ENCODE measurements around the gene TBC1D16. TPM values are rescaled to one million over a fixed set of nuclear protein-coding genes. Genes with fewer than 3 reads are reported as not detected.

TBC1D16 gene
- total RNA-seq, 3 donors from 2014 or later (not counting 1 experiment from before 2014, with no cell fraction given), result 0.49 to 1.00 (median 0.65) TPM

- Histone ChIP-seq H3K4me3 (ENCODE audit: low read length) (no peak overlapping the region), H3K27ac (ENCODE audit: low read length) (no peak overlapping the region), H3K27me3 (ENCODE audit: control insufficient read depth, insufficient read depth, low read length) (no peaks in the 10 kb centered on the region), H3K9me3 (ENCODE audit: control insufficient read depth, insufficient read depth, low read length) (no peaks in the 10 kb centered on the region), H3K4me1 (ENCODE audit: control insufficient read depth, insufficient read depth, low read length) (no peaks in the 10 kb centered on the region), H3K36me3 (ENCODE audit: control insufficient read depth, insufficient read depth, low read length) (no peaks in the 10 kb centered on the region)
- Mint-ChIP-seq H3K4me3 (no peak overlapping the region), H3K4me1 (no peaks in the 10 kb centered on the region), H3K36me3 (no peaks in the 10 kb centered on the region), H3K27me3 (ENCODE audit: low read depth in 2 of 2) (peaks cover 6 to 11% of the 10 kb centered on the region in 2 donors), H3K27ac (no peak overlapping the region), H3K9me3 (no peaks in the 10 kb centered on the region)
- intact Hi-C loops (cut with micrococcal nuclease), result no loop called here
- no peak for ATAC-seq
- no peak for DNase-seq
- no peak for TF ChIP-seq CTCF (IDR thresholded peaks at IDR 0.05)
- WGBS (ENCODE audit: insufficient coverage), result 52% methylated on average over 4 of the region's 4 CpGs
Measured at GRCh38 chr17:79909121-79909520, 126.6 kb downstream of the TBC1D16 start.

- Histone ChIP-seq H3K27ac (ENCODE audit: low read length) (no peak overlapping the region), H3K4me1 (ENCODE audit: control insufficient read depth, insufficient read depth, low read length) (no peaks in the 10 kb centered on the region), H3K9me3 (ENCODE audit: control insufficient read depth, insufficient read depth, low read length) (no peaks in the 10 kb centered on the region), H3K36me3 (ENCODE audit: control insufficient read depth, insufficient read depth, low read length) (no peaks in the 10 kb centered on the region), H3K4me3 (ENCODE audit: low read length) (no peak overlapping the region), H3K27me3 (ENCODE audit: control insufficient read depth, insufficient read depth, low read length) (no peaks in the 10 kb centered on the region)
- Mint-ChIP-seq H3K27me3 (ENCODE audit: low read depth in 2 of 2) (peaks cover 8 to 11% of the 10 kb centered on the region in 2 donors), H3K9me3 (no peaks in the 10 kb centered on the region), H3K36me3 (no peaks in the 10 kb centered on the region), H3K4me1 (no peaks in the 10 kb centered on the region), H3K27ac (no peak overlapping the region), H3K4me3 (no peak overlapping the region)
- WGBS (ENCODE audit: insufficient coverage), result 85% methylated on average over 16 of the region's 16 CpGs
- no peak for DNase-seq
- intact Hi-C loops (cut with micrococcal nuclease), result no loop called here
- TF ChIP-seq CTCF (IDR thresholded peaks at IDR 0.05), result no peak
- ATAC-seq, result no peak
Measured at GRCh38 chr17:79907850-79908249, 127.8 kb downstream of the TBC1D16 start.

- H3K36me3 Mint-ChIP-seq, result no peaks in the 10 kb centered on the region
- H3K27me3 Mint-ChIP-seq (ENCODE audit: low read depth in 2 of 2), result peaks cover 11% of the 10 kb centered on the region in 2 donors
- intact Hi-C loops (cut with micrococcal nuclease), result no loop called here
- no peak for TF ChIP-seq CTCF (IDR thresholded peaks at IDR 0.05)
- no peak for DNase-seq
- H3K4me1 ChIP-seq (ENCODE audit: control insufficient read depth, insufficient read depth, low read length), result no peaks in the 10 kb centered on the region
- H3K27me3 ChIP-seq (ENCODE audit: control insufficient read depth, insufficient read depth, low read length), result no peaks in the 10 kb centered on the region
- no peak for ATAC-seq
- H3K9me3 ChIP-seq (ENCODE audit: control insufficient read depth, insufficient read depth, low read length), result no peaks in the 10 kb centered on the region
- no peak overlapping the region for H3K4me3 ChIP-seq (ENCODE audit: low read length)
- H3K27ac Mint-ChIP-seq, result no peak overlapping the region
- no peak overlapping the region for H3K27ac ChIP-seq (ENCODE audit: low read length)
- H3K36me3 ChIP-seq (ENCODE audit: control insufficient read depth, insufficient read depth, low read length), result no peaks in the 10 kb centered on the region
- H3K4me1 Mint-ChIP-seq, result no peaks in the 10 kb centered on the region
- no peaks in the 10 kb centered on the region for H3K9me3 Mint-ChIP-seq
- 84% methylated on average over 11 of the region's 11 CpGs for WGBS (ENCODE audit: insufficient coverage)
- H3K4me3 Mint-ChIP-seq, result no peak overlapping the region
Measured at GRCh38 chr17:79907217-79907715, 128.4 kb downstream of the TBC1D16 start.

DNA sequence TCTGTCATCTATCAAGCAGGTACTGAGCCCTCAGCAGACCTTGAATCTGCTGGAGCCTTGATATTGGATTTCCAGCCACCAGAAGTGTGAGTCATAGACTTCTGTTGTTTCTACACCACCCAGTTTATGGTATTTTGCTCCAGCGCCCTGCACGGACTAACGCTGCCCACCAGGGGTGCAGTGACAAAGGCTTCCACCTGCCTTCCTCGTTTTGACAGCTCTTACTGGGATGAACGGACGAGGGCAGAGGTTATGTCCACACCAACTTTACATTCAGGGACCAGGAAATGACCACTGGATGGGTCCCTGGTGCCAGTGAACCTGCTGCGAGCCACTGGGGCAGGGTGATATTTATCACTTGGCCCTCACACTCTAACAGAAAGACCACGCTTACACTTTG is 129.8 kb downstream of the TBC1D16 start:
- no peak for DNase-seq
- TF ChIP-seq CTCF (IDR thresholded peaks at IDR 0.05), result no peak
- Mint-ChIP-seq H3K4me1 (no peaks in the 10 kb centered on the region), H3K4me3 (no peak overlapping the region), H3K9me3 (no peaks in the 10 kb centered on the region), H3K27me3 (ENCODE audit: low read depth in 2 of 2) (peaks cover 11% of the 10 kb centered on the region in 2 donors), H3K27ac (no peak overlapping the region), H3K36me3 (no peaks in the 10 kb centered on the region)
- H3K4me3 ChIP-seq (ENCODE audit: low read length), result no peak overlapping the region
- intact Hi-C loops (cut with micrococcal nuclease), result no loop called here
- H3K27ac ChIP-seq (ENCODE audit: low read length), result no peak overlapping the region
- H3K27me3 ChIP-seq (ENCODE audit: control insufficient read depth, insufficient read depth, low read length), result no peaks in the 10 kb centered on the region
- WGBS (ENCODE audit: insufficient coverage), result 72% methylated on average over 8 of the region's 8 CpGs
- ATAC-seq, result no peak
- H3K9me3 ChIP-seq (ENCODE audit: control insufficient read depth, insufficient read depth, low read length), result no peaks in the 10 kb centered on the region
- H3K36me3 ChIP-seq (ENCODE audit: control insufficient read depth, insufficient read depth, low read length), result no peaks in the 10 kb centered on the region
- H3K4me1 ChIP-seq (ENCODE audit: control insufficient read depth, insufficient read depth, low read length), result no peaks in the 10 kb centered on the region
